GM19455 (cell line): ENCODE measurements around the gene KRTAP3-2.

Experiments used
- ATAC-seq: cut with Tn5 transposase; IDR thresholded peaks from one replicate; pipeline ENCODE4 v1.9.1; 2021; ENCODE audit not compliant: unreplicated experiment

The KRTAP3-2 gene

GRCh38 chr17:40974366-40974765, 25.3 kb downstream of the KRTAP3-2 start:
- ATAC-seq: no peak

- no peak for ATAC-seq
Observed at GRCh38 chr17:40967582-40967981, 32.1 kb downstream of the KRTAP3-2 start.

GRCh38 chr17:40966848-40967247, 32.9 kb downstream of the KRTAP3-2 start, which contains the start of gene KRT39:
Gene KRT39 (minus strand): TSS chr17:40966948. CDS start chr17:40966856, 92 bp downstream.
- ATAC-seq: no peak

GRCh38 chr17:40963838-40964237, 35.9 kb downstream of the KRTAP3-2 start:
- no peak for ATAC-seq

- ATAC-seq: no peak
Observed at GRCh38 chr17:40962059-40962561, 37.6 kb downstream of the KRTAP3-2 start.

- ATAC-seq: no peak
Observed at GRCh38 chr17:40961591-40961990, 38.1 kb downstream of the KRTAP3-2 start.

GRCh38 chr17:40960144-40960543, 39.6 kb downstream of the KRTAP3-2 start:
- no peak for ATAC-seq

GRCh38 chr17:40958086-40958953, 41.4 kb downstream of the KRTAP3-2 start:
- ATAC-seq: no peak

- no peak for ATAC-seq
Observed at GRCh38 chr17:40956401-40957254, 43.1 kb downstream of the KRTAP3-2 start.

GRCh38 chr17:40953881-40954280, 45.8 kb downstream of the KRTAP3-2 start:
- no peak for ATAC-seq

GRCh38 chr17:40952661-40953060, 47.0 kb downstream of the KRTAP3-2 start:
- no peak for ATAC-seq

- ATAC-seq: no peak
Observed at GRCh38 chr17:40952154-40952553, 47.6 kb downstream of the KRTAP3-2 start.

- ATAC-seq: no peak
Observed at GRCh38 chr17:40951011-40951622, 48.6 kb downstream of the KRTAP3-2 start.

GRCh38 chr17:40950176-40950575, 49.5 kb downstream of the KRTAP3-2 start:
- no peak for ATAC-seq

- no peak for ATAC-seq
Observed at GRCh38 chr17:40949418-40949817, 50.3 kb downstream of the KRTAP3-2 start.
